GM12878 (cell line): ENCODE data around the gene NXN. TPM values are rescaled to one million over a fixed set of nuclear protein-coding genes. Genes with fewer than 3 reads are reported as not detected.

ENCODE experiments used
- ATAC-seq: fragments of 200-7000 bp; cut with Tn5 transposase; 3 replicates; pipeline ENCODE4 v1.9.1; 2020; ENCODE audit warnings: mild to moderate bottlenecking, moderate library complexity
- BruUV-seq: library from RNA; stranded (reverse); fragments of 400-500 nt; replicated peaks from 2 replicates; lab custom pipeline; 2021; lab: Mats Ljungman, UMichigan
- CTCF ChIA-PET: fragments of 300-600 bp; sonication (Branson Sonifier 250); formaldehyde crosslinking; extraction: SDS; loops from one replicate; lab custom pipeline; 2021; ENCODE audit warnings: inconsistent platforms; lab: Yijun Ruan, JAX
- POLR2A ChIA-PET: fragments of 350-600 bp; formaldehyde crosslinking; extraction: SDS; loops from one replicate; lab custom pipeline; 2021; ENCODE audit warnings: inconsistent platforms; lab: Charles Lee
- RAD21 ChIA-PET: fragments of 300-600 bp; sonication (Branson Sonifier 250); formaldehyde crosslinking; loops from one replicate; lab custom pipeline; 2023; ENCODE audit warnings: antibody characterized with exemption; ENCODE audit not compliant: unreplicated experiment; lab: Charles Lee
- SMC1A ChIA-PET: fragments of 300-600 bp; sonication (Branson Sonifier 250); formaldehyde crosslinking; loops from one replicate; lab custom pipeline; 2023; ENCODE audit not compliant: unreplicated experiment, uncharacterized antibody; lab: Charles Lee
- DNase-seq: peaks from one replicate; pipeline ENCODE4 v3.0.0-alpha.2; 2011; ENCODE audit warnings: low read depth, low spot score
- FAIRE-seq: peaks from 3 replicates; lab custom pipeline; 2011; peaks lifted over from hg19 to GRCh38; lab: Jason Lieb, UNC
- H2AFZ ChIP-seq: 2 replicates; pipeline ENCODE4 v1.6.0; 2011; ENCODE audit warnings: low read depth, low read length, control low read depth; ENCODE audit not compliant: control insufficient read depth
- H3K27ac ChIP-seq: 2 replicates; pipeline ENCODE4 v1.5.1; 2011; ENCODE audit warnings: control low read depth; ENCODE audit not compliant: control insufficient read depth, insufficient read depth
- H3K27me3 ChIP-seq, 2 experiments: replicated peaks in 1 of 2; 2 replicates each; pipeline versions ENCODE4 v1.6.0 to v1.6.1; 2011; ENCODE audit warnings: low read length in 1 of 2; ENCODE audit not compliant: control insufficient read depth in 2 of 2, insufficient read depth in 2 of 2
- H3K36me3 ChIP-seq, 2 experiments: 2 replicates each; pipeline ENCODE4 v1.5.1; 2011; ENCODE audit warnings: low read length in 1 of 2; ENCODE audit not compliant: control insufficient read depth in 2 of 2, insufficient read depth in 2 of 2
- H3K4me1 ChIP-seq: 2 replicates; pipeline ENCODE4 v1.6.1; 2011; ENCODE audit warnings: mild to moderate bottlenecking, low read length, moderate library complexity, mixed read lengths; ENCODE audit not compliant: control insufficient read depth, insufficient read depth
- H3K4me2 ChIP-seq: 2 replicates; pipeline ENCODE4 v1.6.0; 2011; ENCODE audit warnings: control low read depth; ENCODE audit not compliant: control insufficient read depth, insufficient read depth
- H3K4me3 ChIP-seq: fragments of 200-600 bp; sonication (generic); 2 replicates; pipeline ENCODE4 v1.5.1; 2016
- H3K79me2 ChIP-seq: 2 replicates; pipeline ENCODE4 v1.6.0; 2011; ENCODE audit warnings: low read length; ENCODE audit not compliant: control insufficient read depth, insufficient read depth
- H3K9ac ChIP-seq: 2 replicates; pipeline ENCODE4 v1.8.0; 2011; ENCODE audit warnings: low read length, control low read depth, mixed read lengths; ENCODE audit not compliant: control insufficient read depth, insufficient read depth
- H3K9me3 ChIP-seq: replicated peaks from 3 replicates; pipeline ENCODE4 v1.5.1; 2011; ENCODE audit warnings: mild to moderate bottlenecking, low read length; ENCODE audit not compliant: control insufficient read depth, insufficient read depth
- H4K20me1 ChIP-seq: 2 replicates; pipeline ENCODE4 v1.6.0; 2011; ENCODE audit not compliant: control insufficient read depth, insufficient read depth
- CBX3 ChIP-seq: fragments of 200-600 bp; sonication (generic); IDR thresholded peaks from 2 replicates; pipeline ENCODE4 v1.6.1; 2016; ENCODE audit warnings: low read depth, borderline replicate concordance
- KLF5 ChIP-seq: fragments of 450-650 bp; IDR thresholded peaks from 2 replicates; pipeline ENCODE4 v1.6.1; 2014; ENCODE audit warnings: mild to moderate bottlenecking; ENCODE audit not compliant: partially characterized antibody
- POLR2A ChIP-seq: IDR thresholded peaks from 2 replicates; pipeline ENCODE4 v1.6.1; 2011; ENCODE audit warnings: low read depth, mild to moderate bottlenecking, low read length
- ZZZ3 ChIP-seq: IDR thresholded peaks from 2 replicates; pipeline ENCODE4 v1.6.1; 2011; ENCODE audit warnings: low read depth; ENCODE audit not compliant: control insufficient read depth, insufficient read length
- WGBS: methylation state at CpG from one replicate; pipeline ENCODE4 v1.1.6; 2016; ENCODE audit warnings: low lambda C conversion rate; ENCODE audit not compliant: insufficient replicate concordance, insufficient coverage; ENCODE audit errors: missing lambda C conversion rate; 5-methylcytosine and 5-hydroxymethylcytosine counted together
- in situ Hi-C: fragments of 300-500 bp; cut with MboI; formaldehyde crosslinking; loops from 9 replicates; pipeline ENCODE4 v1.14.3; 2018; ENCODE audit warnings: mixed read lengths
- intact Hi-C: fragments of 100-400 bp; cut with micrococcal nuclease; formaldehyde crosslinking; loops from one replicate; pipeline ENCODE4 v1.14.2; 2022; ENCODE audit not compliant: unreplicated experiment
- polyA plus RNA-seq, 11 experiments: library from polyadenylated mRNA; depleted of rRNA in 4 of 11; unstranded in 6 of 11; stranded (reverse) in 5 of 11; fragments of >200 nt; fragmentation: Nextera tagmentation in 4 of 11; fragmentation: Illumina TruSeq in 1 of 11; extraction: Ambion mirVana in 4 of 11; extraction: Trizol in 1 of 11; gene quantifications; 1 replicate in 1 of 11; 2 replicates in 10 of 11; pipeline versions ENCODE4 v1.2.1 to v1.2.3, GENCODE V29; 2011 to 2016; ENCODE audit warnings: inconsistent platforms in 2 of 11, missing spikeins in 2 of 11, low read depth in 1 of 11
- total RNA-seq, 4 experiments: library from RNA; depleted of rRNA in 3 of 4; stranded (reverse); fragments of >200 nt in 3 of 4; fragmentation: Illumina TruSeq in 1 of 4; extraction: Trizol in 1 of 4; gene quantifications; 2 replicates each; pipeline versions ENCODE4 v1.2.1 to v1.2.3, GENCODE V29; 2013 to 2021
- TF ChIP-seq, protein P1 (sequence below): fragments of 450-650 bp; IDR thresholded peaks from 2 replicates; pipeline ENCODE4 v1.6.1; 2016; ENCODE audit warnings: mild to moderate bottlenecking

NXN gene
- total and polyA plus RNA-seq, 10 of the 15 experiments (the other 5 are each of a cell fraction or from before 2014, with no cell fraction given), result 0.04 to 1.2 (median 0.30) TPM

DNA sequence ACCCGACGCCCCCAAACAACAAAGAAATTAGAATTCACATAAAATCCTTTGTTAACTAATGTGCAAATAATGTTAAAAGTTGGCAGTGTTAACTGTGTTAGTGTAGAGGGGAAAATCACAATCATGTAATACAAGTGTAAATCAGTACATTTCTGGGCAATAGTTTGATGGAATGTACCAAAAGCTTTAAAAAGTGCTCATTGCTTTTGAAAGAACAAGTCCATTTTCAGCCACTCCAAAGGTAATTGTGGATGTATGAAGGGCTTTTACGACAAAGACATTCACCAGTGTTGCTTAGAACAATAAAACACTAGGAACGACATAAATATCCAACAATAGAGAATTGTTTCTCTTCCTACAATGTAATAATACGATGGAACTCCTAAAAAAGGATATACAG lies 206.6 kb downstream of the NXN start:
- SMC1A ChIA-PET, result interaction anchor here (1.1 kb wide), 1 partner anchor 14 kb away, joined by 3 read pairs; no protein-coding TSS in a partner anchor
- no peaks in the 10 kb centered on the region for H3K27me3 ChIP-seq
- ATAC-seq (no peak), FAIRE-seq (no peak), DNase-seq (no peak)
- no peak for TF ChIP-seq ZZZ3
- POLR2A ChIA-PET, result interaction anchor here (1.5 kb wide), 1 partner anchor 9 kb away, joined by 5 read pairs; the partner anchor contains the start of genes GLOD4 and MRM3
- no peak overlapping the region for H3K4me3 ChIP-seq
- H3K27ac ChIP-seq, result no peak overlapping the region
- 98% methylated on average over 5 of the region's 5 CpGs for WGBS
- peaks cover 12 to 36% of the 10 kb centered on the region in 2 experiments for H3K36me3 ChIP-seq
- in situ Hi-C loops (no loop called here), intact Hi-C loops (no loop called here)
- H3K9ac ChIP-seq, result no peak overlapping the region
- BruUV-seq, result no TSS peak
- H4K20me1 ChIP-seq, result no peaks in the 10 kb centered on the region
- RAD21 ChIA-PET, result no interaction called here
- no peaks in the 10 kb centered on the region for H3K9me3 ChIP-seq
- CTCF ChIA-PET, result interaction anchor here (0.6 to 1.5 kb wide), 2 partner anchors 107 to 208 kb away, joined by 3 to 4 read pairs; no protein-coding TSS in a partner anchor
- no peak overlapping the region for H3K4me2 ChIP-seq
- H2AFZ ChIP-seq, result no peak overlapping the region
- peaks cover 10% of the 10 kb centered on the region for H3K4me1 ChIP-seq
- no peaks in the 10 kb centered on the region for H3K79me2 ChIP-seq

DNA sequence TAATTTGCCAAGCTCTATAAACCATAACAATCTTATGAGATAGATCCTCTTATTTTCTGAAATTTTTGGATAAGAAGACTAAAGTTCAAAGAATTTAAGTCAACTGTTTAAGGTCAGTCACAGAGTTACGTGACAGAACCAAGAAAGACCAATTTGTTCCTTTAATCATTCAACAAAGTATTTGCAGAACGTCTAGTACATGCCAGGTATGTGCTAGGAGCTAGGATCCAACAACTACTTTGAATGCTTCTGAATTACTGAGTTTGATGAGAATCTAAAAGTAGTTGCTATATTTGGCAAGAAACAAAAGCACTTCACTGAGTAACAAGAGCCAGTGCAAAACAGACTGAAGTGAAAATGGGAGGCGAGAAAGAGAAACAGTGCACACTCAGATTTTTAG lies 212.5 kb downstream of the NXN start:
- CTCF ChIA-PET, result no interaction called here
- intact Hi-C loops, result no loop called here

More for the DNA sequence above, 212.5 kb downstream of the NXN start:
- no TSS peak for BruUV-seq
- TF ChIP-seq KLF5 (no peak), POLR2A (no peak), CBX3 (no peak)
- TF ChIP-seq, protein P1, sequence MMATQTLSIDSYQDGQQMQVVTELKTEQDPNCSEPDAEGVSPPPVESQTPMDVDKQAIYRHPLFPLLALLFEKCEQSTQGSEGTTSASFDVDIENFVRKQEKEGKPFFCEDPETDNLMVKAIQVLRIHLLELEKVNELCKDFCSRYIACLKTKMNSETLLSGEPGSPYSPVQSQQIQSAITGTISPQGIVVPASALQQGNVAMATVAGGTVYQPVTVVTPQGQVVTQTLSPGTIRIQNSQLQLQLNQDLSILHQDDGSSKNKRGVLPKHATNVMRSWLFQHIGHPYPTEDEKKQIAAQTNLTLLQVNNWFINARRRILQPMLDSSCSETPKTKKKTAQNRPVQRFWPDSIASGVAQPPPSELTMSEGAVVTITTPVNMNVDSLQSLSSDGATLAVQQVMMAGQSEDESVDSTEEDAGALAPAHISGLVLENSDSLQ, result no peak
- in situ Hi-C loops, result no loop called here
- ATAC-seq (no peak), FAIRE-seq (no peak), DNase-seq (no peak)
- no peak overlapping the region for H3K9ac ChIP-seq
- H3K4me3 ChIP-seq, result no peak overlapping the region
- 79% methylated on average over 3 of the region's 3 CpGs for WGBS
- H3K27me3 ChIP-seq, result no peaks in the 10 kb centered on the region
- RAD21 ChIA-PET, result no interaction called here
- no peak overlapping the region for H3K27ac ChIP-seq
- H3K9me3 ChIP-seq, result no peaks in the 10 kb centered on the region
- no peaks in the 10 kb centered on the region for H3K4me1 ChIP-seq
- SMC1A ChIA-PET, result no interaction called here
- H4K20me1 ChIP-seq, result no peaks in the 10 kb centered on the region
- POLR2A ChIA-PET, result no interaction called here
- no peak overlapping the region for H3K4me2 ChIP-seq
- H3K79me2 ChIP-seq, result no peaks in the 10 kb centered on the region
- no peak overlapping the region for H2AFZ ChIP-seq
- H3K36me3 ChIP-seq, result peaks cover 8 to 20% of the 10 kb centered on the region in 2 experiments
